HG03571 (cell line): Measurements from ENCODE around the gene SPEM3.

Source experiments
- ATAC-seq: cut with Tn5 transposase; IDR thresholded peaks from one replicate; pipeline ENCODE4 v1.9.1; 2021; ENCODE audit not compliant: unreplicated experiment

SPEM3 gene

GRCh38 chr17:7419819-7420610, 8.6 kb upstream of the SPEM3 start, which contains the start of gene SPEM1:
Gene SPEM1, plus strand, starts transcription at chr17:7420324. Its CDS starts 61 bp downstream, at chr17:7420385.
- no peak for ATAC-seq

- no peak for ATAC-seq
Observed at GRCh38 chr17:7421186-7421585, 7.5 kb upstream of the SPEM3 start.

- no peak for ATAC-seq
Observed at GRCh38 chr17:7423679-7424078, 5.0 kb upstream of the SPEM3 start.

GRCh38 chr17:7425316-7425715, 3.3 kb upstream of the SPEM3 start, which contains the start of gene SPEM2:
Gene SPEM2, plus strand, starts transcription at chr17:7425616. Its CDS starts 73 bp downstream, at chr17:7425689.
- no peak for ATAC-seq

- ATAC-seq: no peak
Observed at GRCh38 chr17:7425756-7426155, 2.9 kb upstream of the SPEM3 start.

GRCh38 chr17:7426203-7426863, 2.3 kb upstream of the SPEM3 start:
- ATAC-seq: no peak

GRCh38 chr17:7426896-7427489, 1.7 kb upstream of the SPEM3 start:
- no peak for ATAC-seq

GRCh38 chr17:7427549-7427948, 1.1 kb upstream of the SPEM3 start:
- no peak for ATAC-seq

- no peak for ATAC-seq
Observed at GRCh38 chr17:7429722-7430121, 1.1 kb downstream of the SPEM3 start.

- no peak for ATAC-seq
Observed at GRCh38 chr17:7431231-7431630, 2.6 kb downstream of the SPEM3 start.

- no peak for ATAC-seq
Observed at GRCh38 chr17:7432296-7432695, 3.6 kb downstream of the SPEM3 start.

- peak; percentile 17 for ATAC-seq
Observed at GRCh38 chr17:7435676-7436555, 7.3 kb downstream of the SPEM3 start.

GRCh38 chr17:7436556-7437368, 8.1 kb downstream of the SPEM3 start:
- no peak for ATAC-seq

GRCh38 chr17:7437369-7437863, 8.8 kb downstream of the SPEM3 start:
- no peak for ATAC-seq

- no peak for ATAC-seq
Observed at GRCh38 chr17:7437950-7438614, 9.4 kb downstream of the SPEM3 start.

GRCh38 chr17:7438656-7439460, 10.2 kb downstream of the SPEM3 start:
- ATAC-seq: no peak

- no peak for ATAC-seq
Observed at GRCh38 chr17:7439462-7440112, 10.9 kb downstream of the SPEM3 start, which contains the start of gene FGF11. Gene FGF11, plus strand, starts transcription at chr17:7439512. Its CDS starts 109 bp downstream, at chr17:7439621.
